Hair follicle dermal papilla cell (primary cell): Measurements from ENCODE around the gene NPIPA7. TPM values are rescaled to one million over a fixed set of nuclear protein-coding genes. Genes with fewer than 3 reads are reported as not detected.

Source experiments
- small RNA-seq: library from RNA; depleted of rRNA; stranded (forward); fragments of <200 nt; gene quantifications from one replicate; pipeline ENCODE3, GENCODE V24; 2012
- total RNA-seq: library from RNA; depleted of rRNA; stranded (reverse); fragments of >200 nt; gene quantifications from 2 replicates; pipeline ENCODE4 v1.2.3, GENCODE V29; 2012

Gene NPIPA7
- total RNA-seq: 2.9 TPM in 1 of 2 replicates, not detected in the other

GRCh38 chr16:16378840-16379239 is at the start of gene NPIPA7:
Gene NPIPA7 (plus strand): TSS chr16:16379140. CDS start chr16:16379245, 105 bp downstream.

Small RNAs within 50 kb of the gene (small RNA-seq; reads per million reads assigned to genes)
- gene AC138969.3: not detected
- gene MIR6511A3: not detected
- not detected for gene MIR6770-2

Other genes with a start within 250 kb of the NPIPA7 start
- 2.2 and 3.6 TPM in 2 replicates for gene ABCC6, start 155.6 kb upstream of the NPIPA7 start, total RNA-seq
- 29.4 and 43.0 TPM in 2 replicates for gene NOMO3, start 146.6 kb upstream of the NPIPA7 start, total RNA-seq